Natural killer cell (primary cell): ENCODE data around the gene NARF. TPM values are rescaled to one million over a fixed set of nuclear protein-coding genes. Genes with fewer than 3 reads are reported as not detected.

Source experiments
- ATAC-seq, 3 donors: fragments of 150-1000 bp in 2 of 3; fragments of 200-7000 bp in 1 of 3; cut with Tn5 transposase; 1 replicate in 1 of 3; 2 replicates in 2 of 3; pipeline ENCODE4 v1.10.0; 2021; ENCODE audit warnings: mild to moderate bottlenecking in 2 of 3, moderate library complexity in 2 of 3
- DNase-seq, 2 donors: peaks; one replicate each; pipeline versions ENCODE4 v3.0.0 to v3.0.0-alpha.2; 2013 to 2021; ENCODE audit warnings: mixed read lengths in 1 of 2
- H3K27ac ChIP-seq: one replicate; pipeline ENCODE4 v1.5.1; 2013; ENCODE audit warnings: mild to moderate bottlenecking, low read length
- H3K27me3 ChIP-seq: one replicate; pipeline ENCODE4 v1.6.1; 2013; ENCODE audit warnings: low read length; ENCODE audit not compliant: control insufficient read depth, insufficient read depth
- H3K36me3 ChIP-seq: one replicate; pipeline ENCODE4 v1.6.1; 2013; ENCODE audit warnings: low read length; ENCODE audit not compliant: control insufficient read depth, insufficient read depth
- H3K4me1 ChIP-seq: one replicate; pipeline ENCODE4 v1.6.1; 2013; ENCODE audit warnings: low read length; ENCODE audit not compliant: control insufficient read depth, insufficient read depth
- H3K4me3 ChIP-seq: one replicate; pipeline ENCODE4 v1.5.1; 2013; ENCODE audit warnings: low read length
- H3K9me3 ChIP-seq: one replicate; pipeline ENCODE4 v1.6.1; 2013; ENCODE audit warnings: low read length; ENCODE audit not compliant: control insufficient read depth, insufficient read depth
- H3K27ac Mint-ChIP-seq, 2 donors: one replicate each; pipeline ENCODE4 v1.8.0; 2022; ENCODE audit warnings: mild to moderate bottlenecking in 2 of 2, mixed read lengths in 2 of 2, moderate library complexity in 1 of 2
- H3K27me3 Mint-ChIP-seq, 2 donors: one replicate each; pipeline ENCODE4 v1.8.0; 2022; ENCODE audit warnings: low read depth in 2 of 2, mixed read lengths in 2 of 2
- H3K36me3 Mint-ChIP-seq: one replicate; pipeline ENCODE4 v1.8.0; 2022; ENCODE audit warnings: mixed read lengths
- H3K4me1 Mint-ChIP-seq, 2 donors: one replicate each; pipeline ENCODE4 v1.8.0; 2022; ENCODE audit warnings: mixed read lengths in 2 of 2
- H3K4me3 Mint-ChIP-seq: one replicate; pipeline ENCODE4 v1.8.0; 2022; ENCODE audit warnings: mild to moderate bottlenecking, moderate library complexity, mixed read lengths
- H3K9me3 Mint-ChIP-seq, 2 donors: one replicate each; pipeline ENCODE4 v1.8.0; 2022; ENCODE audit warnings: mixed read lengths in 2 of 2
- CTCF ChIP-seq: fragments of 200-600 bp; IDR thresholded peaks from one replicate; pipeline ENCODE4 v1.8.0; 2022; ENCODE audit warnings: antibody characterized with exemption
- WGBS: methylation state at CpG from one replicate; pipeline ENCODE4 v1.1.7; 2013; ENCODE audit warnings: missing lambda C conversion rate; ENCODE audit not compliant: insufficient coverage; 5-methylcytosine and 5-hydroxymethylcytosine counted together
- intact Hi-C: fragments of 100-400 bp; cut with micrococcal nuclease; formaldehyde crosslinking; loops from one replicate; pipeline ENCODE4 v1.14.2; 2022
- total RNA-seq, 4 donors: library from RNA; stranded (reverse); fragments of 120-200 nt in 1 of 4; gene quantifications; one replicate each; pipeline versions ENCODE4 v1.2.3 to v1.2.4, GENCODE V29; 2013 to 2022

The NARF gene
- total RNA-seq, 3 donors from 2014 or later (not counting 1 experiment from before 2014, with no cell fraction given), result 130 to 203 (median 158) TPM

DNA sequence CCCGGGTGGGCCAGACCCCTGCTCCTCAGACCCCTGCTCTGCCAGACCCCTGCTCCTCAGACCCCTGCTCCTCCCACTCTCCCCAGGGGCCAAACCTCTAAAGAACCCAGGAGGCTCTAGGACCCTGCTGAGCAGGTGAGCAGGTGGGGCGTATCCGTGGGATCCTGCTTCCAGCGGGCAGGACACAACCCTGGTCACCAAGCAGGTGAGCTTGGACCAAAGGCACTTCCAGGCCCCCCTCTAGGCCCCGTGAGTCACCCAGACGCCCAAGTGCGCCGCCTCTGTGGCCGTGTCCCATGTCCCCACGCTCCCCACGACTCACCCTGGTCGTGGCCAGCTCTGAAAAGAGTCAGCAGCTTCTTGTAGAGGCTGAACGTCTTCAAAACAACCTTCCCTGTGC is 13.0 kb upstream of the NARF start:
- Mint-ChIP-seq H3K27me3 (no peaks in the 10 kb centered on the region), H3K27ac (peak overlapping the region in 1 of 2 donors; percentile 81), H3K9me3 (no peaks in the 10 kb centered on the region), H3K4me3 (no peak overlapping the region), H3K4me1 (peaks cover 15 to 38% of the 10 kb centered on the region in 2 donors), H3K36me3 (no peaks in the 10 kb centered on the region)
- H3K4me1 ChIP-seq, result peaks cover 57% of the 10 kb centered on the region
- ATAC-seq (no peak), DNase-seq (no peak)
- H3K27me3 ChIP-seq, result no peaks in the 10 kb centered on the region
- no peaks in the 10 kb centered on the region for H3K9me3 ChIP-seq
- peaks cover 49% of the 10 kb centered on the region for H3K36me3 ChIP-seq
- intact Hi-C loops, result no loop called here
- WGBS, result 77% methylated on average over 13 of the region's 13 CpGs
- H3K27ac ChIP-seq, result no peak overlapping the region
- H3K4me3 ChIP-seq, result no peak overlapping the region
- no peak for TF ChIP-seq CTCF

- H3K4me1 Mint-ChIP-seq, result peaks cover 20 to 43% of the 10 kb centered on the region in 2 donors
- ATAC-seq (no peak), DNase-seq (no peak)
- Histone ChIP-seq H3K27ac (no peak overlapping the region), H3K27me3 (no peaks in the 10 kb centered on the region), H3K4me1 (peaks cover 53% of the 10 kb centered on the region), H3K9me3 (no peaks in the 10 kb centered on the region), H3K36me3 (peaks cover 49% of the 10 kb centered on the region), H3K4me3 (no peak overlapping the region)
- intact Hi-C loops, result no loop called here
- no peaks in the 10 kb centered on the region for H3K27me3 Mint-ChIP-seq
- H3K27ac Mint-ChIP-seq, result peak overlapping the region in 1 of 2 donors; percentile 81
- 95% methylated on average over 15 of the region's 15 CpGs for WGBS
- no peaks in the 10 kb centered on the region for H3K36me3 Mint-ChIP-seq
- no peak for TF ChIP-seq CTCF
- no peaks in the 10 kb centered on the region for H3K9me3 Mint-ChIP-seq
- H3K4me3 Mint-ChIP-seq, result no peak overlapping the region
These were observed 12.4 kb upstream of the NARF start for GRCh38 chr17:82446124-82446523.

DNA sequence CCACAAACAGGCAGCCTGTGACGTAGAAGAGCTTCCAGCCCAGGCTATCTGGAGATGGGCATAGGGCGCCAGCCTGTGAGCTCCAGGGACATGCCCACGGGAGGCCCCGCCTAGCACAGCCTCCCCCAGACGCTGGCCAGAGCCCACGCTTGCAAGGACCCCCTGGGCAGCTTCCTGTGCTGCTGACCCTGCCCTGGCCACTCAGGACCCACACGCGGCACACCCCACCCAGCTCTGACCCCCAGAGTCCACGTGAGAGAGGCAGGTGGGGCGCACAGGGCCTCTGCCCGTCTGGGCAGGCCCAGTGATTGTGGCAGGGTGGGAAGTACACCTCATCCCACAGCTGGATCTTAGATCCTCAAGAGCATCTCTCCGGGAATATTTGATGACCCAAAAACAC is 11.9 kb upstream of the NARF start:
- DNase-seq (no peak), ATAC-seq (no peak)
- H3K9me3 Mint-ChIP-seq, result no peaks in the 10 kb centered on the region
- Histone ChIP-seq H3K27ac (no peak overlapping the region), H3K4me3 (no peak overlapping the region), H3K36me3 (peaks cover 48% of the 10 kb centered on the region), H3K9me3 (no peaks in the 10 kb centered on the region), H3K4me1 (peaks cover 57% of the 10 kb centered on the region), H3K27me3 (no peaks in the 10 kb centered on the region)
- no peaks in the 10 kb centered on the region for H3K36me3 Mint-ChIP-seq
- H3K4me1 Mint-ChIP-seq, result peaks cover 25 to 45% of the 10 kb centered on the region in 2 donors
- H3K27me3 Mint-ChIP-seq, result no peaks in the 10 kb centered on the region
- peak overlapping the region; percentile 80 to 81 for H3K27ac Mint-ChIP-seq
- no peak overlapping the region for H3K4me3 Mint-ChIP-seq
- WGBS, result 90% methylated on average over 12 of the region's 12 CpGs
- intact Hi-C loops, result no loop called here
- TF ChIP-seq CTCF, result no peak

- no peak for TF ChIP-seq CTCF
- peaks cover 57% of the 10 kb centered on the region for H3K4me1 ChIP-seq
- no peaks in the 10 kb centered on the region for H3K27me3 ChIP-seq
- no peaks in the 10 kb centered on the region for H3K9me3 ChIP-seq
- H3K4me1 Mint-ChIP-seq, result peaks cover 25 to 44% of the 10 kb centered on the region in 2 donors
- H3K27me3 Mint-ChIP-seq, result no peaks in the 10 kb centered on the region
- no peak for ATAC-seq
- DNase-seq, result no peak
- H3K9me3 Mint-ChIP-seq, result no peaks in the 10 kb centered on the region
- peaks cover 39% of the 10 kb centered on the region for H3K36me3 ChIP-seq
- peak overlapping the region; percentile 63 for H3K27ac ChIP-seq
- WGBS, result 77% methylated on average over 9 of the region's 11 CpGs
- intact Hi-C loops, result no loop called here
- peak overlapping the region; percentile 80 to 81 for H3K27ac Mint-ChIP-seq
- no peaks in the 10 kb centered on the region for H3K36me3 Mint-ChIP-seq
- H3K4me3 ChIP-seq, result no peak overlapping the region
- H3K4me3 Mint-ChIP-seq, result peak overlapping the region; percentile 63
These were observed 10.7 kb upstream of the NARF start for GRCh38 chr17:82447876-82448275.
